Adrenal gland (tissue), 12 donors: ENCODE results near the gene AMFR. TPM values are rescaled to one million over a fixed set of nuclear protein-coding genes. Genes with fewer than 3 reads are reported as not detected.

ENCODE experiments used
- DNase-seq, 7 donors: peaks; one replicate each; pipeline ENCODE4 v3.0.0-alpha.2; 2019 to 2020
- H3K27ac ChIP-seq, 5 donors: fragments of 200-600 bp; sonication (generic) in 4 of 5; 1 replicate in 3 of 5; 2 replicates in 2 of 5; pipeline versions ENCODE4 v1.5.1 to v1.8.0; 2016 to 2020; ENCODE audit warnings: mild to moderate bottlenecking in 1 of 5
- H3K27me3 ChIP-seq: fragments of 200-600 bp; 2 replicates; pipeline ENCODE4 v1.8.0; 2021
- H3K36me3 ChIP-seq, 2 donors: fragments of 200-600 bp; replicated peaks in 1 of 2; 1 replicate in 1 of 2; 2 replicates in 1 of 2; pipeline versions ENCODE4 v1.5.1 to v1.8.0; 2018 to 2022
- H3K4me1 ChIP-seq, 2 donors: fragments of 200-600 bp; replicated peaks in 1 of 2; 1 replicate in 1 of 2; 2 replicates in 1 of 2; pipeline versions ENCODE4 v1.5.1 to v1.8.0; 2018 to 2021
- H3K4me3 ChIP-seq, 4 donors: fragments of 200-600 bp; sonication (generic) in 3 of 4; one replicate each; pipeline ENCODE4 v1.5.1; 2016 to 2018
- H3K9me3 ChIP-seq, 3 donors: fragments of 200-600 bp; sonication (generic) in 1 of 3; replicated peaks in 1 of 3; 1 replicate in 2 of 3; 2 replicates in 1 of 3; pipeline versions ENCODE4 v1.5.1 to v1.8.0; 2016 to 2021
- POLR2A ChIP-seq, 2 donors: fragments of 450-650 bp; IDR thresholded peaks; one replicate each; pipeline ENCODE4 v1.6.1; 2017; ENCODE audit warnings: antibody characterized with exemption in 2 of 2, mild to moderate bottlenecking in 2 of 2, moderate library complexity in 1 of 2
- WGBS, 4 donors: extraction: QIAGEN DNeasy Blood & Tissue Kit in 2 of 4; methylation state at CpG; one replicate each; pipeline versions ENCODE4 v1.1.5 to v1.1.7; 2013 to 2017; 5-methylcytosine and 5-hydroxymethylcytosine counted together
- intact Hi-C, 2 donors: fragments of 100-400 bp; cut with DNase I; formaldehyde crosslinking; loops; one replicate each; pipeline versions ENCODE4 v1.14.1 to v1.15.0; 2022 to 2023
- polyA plus RNA-seq, 3 donors: library from polyadenylated mRNA; stranded (reverse); fragments of 200-250 nt in 2 of 3; fragments of 350-450 nt in 1 of 3; fragmentation: Illumina TruSeq in 1 of 3; extraction: RNeasy Lipid Tissue Mini Kit (QIAGEN cat#74804) in 1 of 3; gene quantifications; one replicate each; pipeline ENCODE4 v1.2.3, GENCODE V29; 2013 to 2014
- total RNA-seq, 9 donors: library from RNA; depleted of rRNA in 4 of 9; stranded (reverse); fragments of >200 nt in 4 of 9; fragments of 120-200 nt in 1 of 9; fragmentation: NEBNext Ultra II Directional in 1 of 9; extraction: Animal tissue kit (Norgen Biotek cat#: 25700) in 1 of 9; gene quantifications; one replicate each; pipeline versions ENCODE4 v1.1.0 to v1.2.4, GENCODE V29; 2013 to 2023
- TF ChIP-seq, protein P1 (sequence below), 6 experiments: fragments of 450-650 bp in 4 of 6; fragments of 200-600 bp in 2 of 6; sonication (generic) in 1 of 6; IDR thresholded peaks; 1 replicate in 5 of 6; 2 replicates in 1 of 6; pipeline versions ENCODE4 v1.5.1 to v1.8.0; 2016 to 2021; ENCODE audit warnings: antibody characterized with exemption in 6 of 6, mild to moderate bottlenecking in 2 of 6, moderate library complexity in 1 of 6
- donor health status: healthy with polysubstance abuse.
- donor health status: Bipolar disorder and iron deficiency.
- donor health status: DM: yes; HTN: yes; CAD: no.
- donor health status: DM: no; HTN: no; CAD: no.
- donor health status: DM: no; HTN: no; CAD: no.
- donor health status: DM: yes; HTN: yes; CAD: no.

AMFR gene
- total and polyA plus RNA-seq, 12 donors: 40.3 to 346 (median 206) TPM

DNA sequence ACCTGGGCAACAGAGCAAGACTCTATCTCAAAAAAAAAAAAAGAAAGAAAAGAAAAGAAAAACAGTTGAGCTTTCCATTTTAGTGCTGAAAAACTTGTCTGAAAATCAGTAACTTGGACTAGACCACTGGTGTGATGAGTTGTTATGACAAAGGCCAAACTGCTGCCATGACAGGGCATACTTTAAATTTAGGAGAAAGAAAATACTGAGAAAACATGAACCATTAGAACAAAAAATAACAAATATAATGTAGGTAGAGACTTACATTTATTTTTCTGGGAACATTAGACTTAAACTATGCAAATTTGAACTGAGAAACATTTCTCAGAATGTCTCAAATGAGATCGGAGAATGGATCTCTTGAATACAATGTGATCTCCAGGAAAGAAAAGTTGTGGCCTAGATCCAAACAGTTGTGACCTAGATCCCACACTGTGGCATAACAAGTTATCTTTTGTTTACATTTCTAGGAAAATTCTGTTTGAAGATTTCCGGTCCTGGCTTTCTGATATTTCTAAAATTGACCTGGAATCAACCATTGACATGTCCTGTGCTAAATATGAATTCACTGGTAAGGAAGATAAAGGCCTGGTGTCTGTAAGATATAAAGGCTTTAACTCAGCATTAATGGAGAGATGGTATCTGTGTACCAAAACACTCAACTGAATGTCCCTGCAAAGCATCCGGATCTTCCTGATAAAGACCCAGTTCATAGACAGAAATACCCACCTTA, 36.9 kb upstream of the AMFR start:
- 40 to 65% (median 59%) methylated on average over 3 of the region's 3 CpGs for WGBS, 4 donors
- DNase-seq: peak in 2 of 7 donors; percentile 18 to 24
- H3K36me3 ChIP-seq: peaks cover 0 to 47% of the 10 kb centered on the region in 2 donors

GRCh38 chr16:56460101-56460500, 34.8 kb upstream of the AMFR start:
- H3K36me3 ChIP-seq: peaks cover 0 to 47% of the 10 kb centered on the region in 2 donors
- TF ChIP-seq, protein P1, sequence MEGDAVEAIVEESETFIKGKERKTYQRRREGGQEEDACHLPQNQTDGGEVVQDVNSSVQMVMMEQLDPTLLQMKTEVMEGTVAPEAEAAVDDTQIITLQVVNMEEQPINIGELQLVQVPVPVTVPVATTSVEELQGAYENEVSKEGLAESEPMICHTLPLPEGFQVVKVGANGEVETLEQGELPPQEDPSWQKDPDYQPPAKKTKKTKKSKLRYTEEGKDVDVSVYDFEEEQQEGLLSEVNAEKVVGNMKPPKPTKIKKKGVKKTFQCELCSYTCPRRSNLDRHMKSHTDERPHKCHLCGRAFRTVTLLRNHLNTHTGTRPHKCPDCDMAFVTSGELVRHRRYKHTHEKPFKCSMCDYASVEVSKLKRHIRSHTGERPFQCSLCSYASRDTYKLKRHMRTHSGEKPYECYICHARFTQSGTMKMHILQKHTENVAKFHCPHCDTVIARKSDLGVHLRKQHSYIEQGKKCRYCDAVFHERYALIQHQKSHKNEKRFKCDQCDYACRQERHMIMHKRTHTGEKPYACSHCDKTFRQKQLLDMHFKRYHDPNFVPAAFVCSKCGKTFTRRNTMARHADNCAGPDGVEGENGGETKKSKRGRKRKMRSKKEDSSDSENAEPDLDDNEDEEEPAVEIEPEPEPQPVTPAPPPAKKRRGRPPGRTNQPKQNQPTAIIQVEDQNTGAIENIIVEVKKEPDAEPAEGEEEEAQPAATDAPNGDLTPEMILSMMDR (IDR thresholded peaks at IDR 0.05): no peak
- no peak for TF ChIP-seq POLR2A (IDR thresholded peaks at IDR 0.05)
- DNase-seq: no peak
- H3K4me3 ChIP-seq: no peak overlapping the region
- intact Hi-C loops: no loop called here
- H3K27ac ChIP-seq: no peak overlapping the region
- H3K4me1 ChIP-seq: peaks cover 0 to 7% of the 10 kb centered on the region in 2 donors
- no peaks in the 10 kb centered on the region for H3K27me3 ChIP-seq
- WGBS, 4 donors: 83 to 93% (median 90%) methylated on average over 2 of the region's 2 CpGs
- H3K9me3 ChIP-seq: no peaks in the 10 kb centered on the region

More for the DNA sequence above, 36.9 kb upstream of the AMFR start:
- no peak for TF ChIP-seq POLR2A (IDR thresholded peaks at IDR 0.05)
- TF ChIP-seq, protein P1 (IDR thresholded peaks at IDR 0.05): no peak
- Histone ChIP-seq H3K27me3 (no peaks in the 10 kb centered on the region), H3K9me3 (no peaks in the 10 kb centered on the region), H3K4me3 (no peak overlapping the region), H3K27ac (no peak overlapping the region), H3K4me1 (peaks cover 0 to 7% of the 10 kb centered on the region in 2 donors)
- intact Hi-C loops: no loop called here

GRCh38 chr16:56457927-56458470, 32.7 kb upstream of the AMFR start:
- 87 to 97% (median 90%) methylated on average over 6 of the region's 6 CpGs for WGBS, 4 donors
- Histone ChIP-seq H3K9me3 (no peaks in the 10 kb centered on the region), H3K36me3 (peaks cover 0 to 49% of the 10 kb centered on the region in 2 donors), H3K27ac (no peak overlapping the region), H3K4me1 (peaks cover 0 to 10% of the 10 kb centered on the region in 2 donors), H3K4me3 (no peak overlapping the region), H3K27me3 (no peaks in the 10 kb centered on the region)
- TF ChIP-seq, protein P1 (IDR thresholded peaks at IDR 0.05): no peak
- TF ChIP-seq POLR2A (IDR thresholded peaks at IDR 0.05): no peak
- intact Hi-C loops: no loop called here
- no peak for DNase-seq

- H3K9me3 ChIP-seq: no peaks in the 10 kb centered on the region
- peak in 1 of 2 donors; percentile 66 for TF ChIP-seq POLR2A (IDR thresholded peaks at IDR 0.05)
- TF ChIP-seq, protein P1 (IDR thresholded peaks at IDR 0.05): no peak
- intact Hi-C loops: no loop called here
- DNase-seq: peak; percentile 55 to 86 (median 81)
- H3K4me1 ChIP-seq: peaks cover 15 to 40% of the 10 kb centered on the region in 2 donors
- H3K4me3 ChIP-seq: peak overlapping the region; percentile 62 to 98 (median 89)
- 5 to 17% (median 6%) methylated on average over 22 to 31 of the region's 31 CpGs for WGBS, 4 donors
- H3K27me3 ChIP-seq: no peaks in the 10 kb centered on the region
- H3K27ac ChIP-seq: peak overlapping the region; percentile 76 to 93 (median 88)
- peaks cover 0 to 34% of the 10 kb centered on the region in 2 donors for H3K36me3 ChIP-seq
These were observed 26.7 kb upstream of the AMFR start for GRCh38 chr16:56451753-56452689.
